Measurements from ENCODE around the gene GLIPR1L2. TPM values are rescaled to one million over a fixed set of nuclear protein-coding genes. Genes with fewer than 3 reads are reported as not detected.
"Not testable (repeated sequence)": the region's sequence is repeated elsewhere in the genome, so short reads cannot be mapped to it uniquely, and the experiment has no call there.

Gene GLIPR1L2
- polyA plus RNA-seq, 5 donors = 0.63 to 3.6 (median 2.2) TPM

- DNase-seq = no peak
Measured at GRCh38 chr12:75432924-75433323, 42.0 kb downstream of the GLIPR1L2 start.

GRCh38 chr12:75437564-75437963, 46.7 kb downstream of the GLIPR1L2 start:
- DNase-seq = no peak

GRCh38 chr12:75438059-75438754, 47.3 kb downstream of the GLIPR1L2 start:
- no peak for DNase-seq

GRCh38 chr12:75439048-75439447, 48.2 kb downstream of the GLIPR1L2 start:
- no peak for DNase-seq

- DNase-seq = no peak
Measured at GRCh38 chr12:75439930-75440329, 49.0 kb downstream of the GLIPR1L2 start.

- DNase-seq = not testable (repeated sequence)
Measured at GRCh38 chr12:75441687-75442449, 51.0 kb downstream of the GLIPR1L2 start.

GRCh38 chr12:75442454-75442853, 51.6 kb downstream of the GLIPR1L2 start:
- not testable (repeated sequence) for DNase-seq

GRCh38 chr12:75443709-75444108, 52.8 kb downstream of the GLIPR1L2 start:
- no peak for DNase-seq

GRCh38 chr12:75444429-75445136, 53.7 kb downstream of the GLIPR1L2 start:
- no peak for DNase-seq

GRCh38 chr12:75445137-75445507, 54.2 kb downstream of the GLIPR1L2 start:
- DNase-seq = not testable (repeated sequence)

- DNase-seq = no peak
Measured at GRCh38 chr12:75446857-75447256, 56.0 kb downstream of the GLIPR1L2 start.

GRCh38 chr12:75447691-75448393, 57.0 kb downstream of the GLIPR1L2 start:
- no peak for DNase-seq

GRCh38 chr12:75452675-75453330, 61.9 kb downstream of the GLIPR1L2 start:
- DNase-seq = no peak

GRCh38 chr12:75455839-75456238, 65.0 kb downstream of the GLIPR1L2 start:
- DNase-seq = no peak

- DNase-seq = no peak
Measured at GRCh38 chr12:75457191-75457590, 66.3 kb downstream of the GLIPR1L2 start.

GRCh38 chr12:75457866-75458265, 67.0 kb downstream of the GLIPR1L2 start:
- not testable (repeated sequence) for DNase-seq

GRCh38 chr12:75459755-75460154, 68.9 kb downstream of the GLIPR1L2 start:
- DNase-seq = no peak

GRCh38 chr12:75460204-75460603, 69.3 kb downstream of the GLIPR1L2 start:
- DNase-seq = no peak

- no peak for DNase-seq
Measured at GRCh38 chr12:75471902-75472890, 81.3 kb downstream of the GLIPR1L2 start.

GRCh38 chr12:75474116-75474515, 83.2 kb downstream of the GLIPR1L2 start:
- no peak for DNase-seq

All from right lung (tissue), 5 donors.